ENCODE data around the gene DCTN1.
"Not testable (repeated sequence)": the region's sequence is repeated elsewhere in the genome, so short reads cannot be mapped to it uniquely, and the experiment has no call there.

DCTN1 gene

DNA sequence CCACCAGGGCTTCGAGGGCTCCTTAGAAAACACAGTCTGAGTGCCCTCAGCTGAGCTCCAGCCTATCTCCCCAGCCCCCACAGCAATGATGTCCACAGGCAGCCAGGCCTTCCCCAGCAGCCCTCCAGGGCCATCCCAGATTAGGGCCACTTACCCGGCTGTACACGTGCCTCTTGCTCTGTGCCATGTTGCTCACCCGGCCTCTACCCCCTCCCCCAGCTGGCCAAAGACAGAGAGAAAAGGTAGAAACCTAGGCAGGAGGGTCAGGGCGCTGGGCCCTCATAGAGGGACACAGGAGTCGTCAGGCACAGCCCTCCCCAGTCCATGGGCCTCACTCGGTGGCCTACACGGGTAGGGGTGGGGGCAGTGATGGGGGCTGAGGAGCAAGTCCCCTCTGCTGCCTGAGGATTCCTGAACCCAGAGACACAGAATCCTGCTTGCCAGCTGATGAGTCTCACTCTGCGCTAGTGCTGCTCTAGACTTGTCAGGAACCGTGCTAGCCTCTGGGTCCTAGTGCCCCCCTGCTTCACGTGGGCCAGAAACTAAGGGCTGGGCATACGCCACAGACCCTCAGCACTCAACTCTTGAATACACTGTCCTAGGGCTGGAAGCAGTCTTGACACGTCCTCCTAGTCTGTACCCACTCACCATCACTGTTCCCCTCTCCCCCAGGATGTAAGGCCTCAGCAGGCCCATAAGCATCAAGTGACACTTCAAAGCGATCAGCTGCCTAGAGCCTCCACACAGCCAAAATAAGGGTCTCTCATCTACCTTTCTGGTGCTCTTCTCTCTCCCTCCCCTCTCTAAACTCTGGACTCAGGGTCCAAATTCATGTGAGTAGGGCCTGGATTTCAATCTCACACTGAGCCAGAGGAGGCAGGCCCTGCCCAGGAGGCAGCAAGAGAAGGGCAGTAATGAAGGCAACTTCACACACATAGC lies at the start of gene DCTN1:
DCTN1 (minus strand) TSS at position 461 of the 939 bp plus-strand sequence; CDS start at position 187, 274 bp downstream.
- in situ Hi-C loops (cut with MboI; ENCODE audit: low sequenced_read_pairs), result no loop called here

DNA sequence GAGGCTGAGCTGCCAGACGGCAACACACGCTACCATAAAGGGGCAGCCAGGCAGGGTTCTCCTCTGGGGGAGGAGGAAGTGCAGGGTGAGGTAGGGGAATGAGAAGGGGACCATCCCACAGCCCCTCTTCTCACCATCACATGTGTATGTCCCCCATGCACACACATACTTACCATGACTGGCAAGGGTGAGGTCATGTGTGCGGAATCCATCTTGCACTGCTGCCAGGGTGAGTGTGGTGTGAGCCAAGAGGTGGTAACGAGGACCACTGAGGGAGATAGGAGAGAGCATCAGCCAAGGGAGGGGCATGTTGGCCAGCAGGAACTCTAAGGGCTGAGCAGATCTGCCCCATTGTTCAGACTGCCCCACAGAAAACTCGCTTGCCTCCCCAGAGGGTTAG lies 48.6 kb upstream of the DCTN1 start:
- in situ Hi-C loops (cut with MboI; ENCODE audit: low sequenced_read_pairs), result no loop called here

DNA sequence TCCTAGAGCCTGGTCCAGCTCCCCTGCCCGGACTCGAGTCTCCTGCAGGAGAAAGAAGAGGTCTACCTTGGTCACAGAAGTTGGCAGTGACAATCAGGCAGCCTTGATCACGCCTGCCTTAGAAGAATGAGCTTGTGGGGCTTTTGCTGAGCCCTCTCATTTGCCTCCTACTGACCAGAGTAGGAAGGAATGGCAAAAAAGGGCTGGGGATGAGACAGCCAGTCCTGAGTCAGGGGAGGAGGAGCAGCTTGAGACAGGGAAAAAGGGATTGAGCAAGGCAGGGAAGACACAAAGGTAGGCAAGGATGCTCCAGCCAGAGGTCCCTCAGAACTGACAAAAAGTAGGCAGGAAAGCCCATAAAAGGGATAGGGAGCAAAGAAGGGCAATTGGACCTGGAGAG lies 47.4 kb upstream of the DCTN1 start:
- in situ Hi-C loops (cut with MboI; ENCODE audit: low sequenced_read_pairs), result no loop called here

DNA sequence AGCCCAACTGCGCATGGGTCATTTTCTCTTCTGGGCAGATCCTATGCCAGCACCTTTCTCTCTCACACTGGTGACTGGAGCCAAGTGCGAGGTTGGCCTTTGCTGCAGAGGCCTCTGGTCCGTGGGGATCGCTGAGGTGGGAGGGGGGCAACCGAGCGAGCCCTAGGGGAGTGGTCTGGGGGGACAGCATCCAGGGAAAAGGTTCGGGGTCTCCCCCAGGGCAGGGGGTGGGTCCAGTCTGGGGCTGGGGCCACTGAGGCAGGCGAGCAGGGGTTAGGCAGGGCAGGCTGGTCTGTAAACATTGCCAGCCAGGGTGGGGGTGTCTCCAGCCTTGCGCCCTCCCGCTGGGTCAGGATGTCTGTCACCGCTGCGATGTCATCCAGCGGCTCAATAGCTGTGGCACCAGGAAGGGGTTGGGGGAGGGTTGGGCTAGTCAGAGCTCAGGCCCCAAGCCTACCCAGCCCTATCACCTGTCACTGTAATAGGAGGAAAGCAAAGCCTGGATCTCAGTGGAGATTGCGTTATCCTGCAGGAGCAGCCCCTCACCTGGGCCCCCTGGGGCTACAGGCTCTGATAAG lies 46.2 kb upstream of the DCTN1 start:
- in situ Hi-C loops (cut with MboI; ENCODE audit: low sequenced_read_pairs), result no loop called here

DNA sequence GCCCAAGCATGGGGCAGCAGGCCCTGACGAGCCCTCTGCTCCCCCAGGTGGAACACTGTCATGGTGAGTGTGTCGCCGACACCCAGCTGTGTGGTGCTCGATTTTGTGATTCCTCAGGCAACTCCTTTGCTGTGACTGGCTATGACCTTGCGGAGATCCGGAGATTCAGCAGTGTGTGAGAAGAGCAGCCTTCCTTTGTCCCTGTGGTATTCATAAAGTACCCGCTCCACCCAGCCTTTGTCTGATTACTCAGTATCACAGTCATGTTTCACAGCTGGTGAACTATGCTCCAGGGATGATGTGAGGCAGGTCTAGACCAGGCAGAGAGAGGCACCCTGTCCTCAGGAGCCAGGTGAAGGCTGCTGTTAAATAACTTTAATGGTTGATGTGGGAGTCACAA lies 45.4 kb upstream of the DCTN1 start:
- in situ Hi-C loops (cut with MboI; ENCODE audit: low sequenced_read_pairs), result no loop called here

DNA sequence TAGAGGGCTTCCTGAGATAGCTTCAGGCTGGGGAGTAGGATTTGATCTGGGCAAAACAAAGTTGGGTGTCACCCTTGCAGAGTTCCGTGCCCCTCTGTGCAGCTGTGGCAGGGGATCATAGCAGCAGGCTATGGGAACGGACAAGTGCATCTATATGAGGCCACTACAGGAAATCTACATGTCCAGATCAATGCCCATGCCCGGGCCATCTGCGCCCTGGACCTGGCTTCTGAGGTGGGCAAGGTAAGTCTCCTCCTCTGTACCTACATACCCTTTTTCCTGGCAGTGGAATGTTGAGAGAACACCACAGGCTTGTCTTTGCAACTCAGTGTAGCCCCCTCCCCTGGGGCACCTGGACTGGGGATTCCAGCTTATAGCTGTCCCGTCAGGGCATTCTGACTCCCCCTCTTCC lies 44.9 kb upstream of the DCTN1 start:
- in situ Hi-C loops (cut with MboI; ENCODE audit: low sequenced_read_pairs), result no loop called here

DNA sequence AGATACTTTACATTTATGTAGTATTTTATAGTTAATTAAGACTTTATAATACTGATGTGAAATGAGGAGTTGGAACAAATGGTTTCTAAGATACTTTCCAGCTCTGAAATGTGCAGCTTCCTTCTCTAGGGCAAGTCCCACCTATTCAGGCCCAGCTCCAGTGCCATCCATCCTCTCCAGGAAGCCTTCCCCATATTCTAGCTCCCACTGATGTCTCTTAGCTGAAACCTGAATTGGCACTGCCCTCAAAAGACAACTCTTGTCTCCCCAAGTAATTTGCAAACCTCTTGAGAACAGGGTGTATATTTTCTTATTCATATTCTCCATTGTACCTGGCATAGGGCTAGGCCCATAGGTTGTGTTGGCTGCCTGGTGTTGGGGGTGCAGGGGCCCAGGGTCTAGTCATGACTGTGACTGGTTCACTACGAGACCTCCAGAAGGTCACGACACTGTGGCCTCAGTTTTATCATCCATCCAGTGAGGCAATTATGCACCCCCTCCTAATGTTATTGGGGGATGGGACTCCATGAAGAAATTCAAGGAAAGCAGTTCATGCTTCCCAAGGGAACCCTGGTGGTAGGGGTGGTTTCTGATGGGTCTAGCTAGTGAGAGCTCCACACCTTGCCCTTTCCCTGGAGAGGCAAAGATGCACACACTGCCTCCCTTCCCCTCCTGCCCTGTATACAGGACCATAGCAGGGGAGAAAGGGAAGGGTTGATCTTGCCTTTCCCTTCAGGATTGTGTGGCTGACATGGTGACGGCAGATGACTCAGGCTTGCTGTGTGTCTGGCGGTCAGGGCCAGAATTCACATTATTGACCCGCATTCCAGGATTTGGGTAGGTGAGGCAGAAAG lies 44.3 kb upstream of the DCTN1 start:
- in situ Hi-C loops (cut with MboI; ENCODE audit: low sequenced_read_pairs), result no loop called here

DNA sequence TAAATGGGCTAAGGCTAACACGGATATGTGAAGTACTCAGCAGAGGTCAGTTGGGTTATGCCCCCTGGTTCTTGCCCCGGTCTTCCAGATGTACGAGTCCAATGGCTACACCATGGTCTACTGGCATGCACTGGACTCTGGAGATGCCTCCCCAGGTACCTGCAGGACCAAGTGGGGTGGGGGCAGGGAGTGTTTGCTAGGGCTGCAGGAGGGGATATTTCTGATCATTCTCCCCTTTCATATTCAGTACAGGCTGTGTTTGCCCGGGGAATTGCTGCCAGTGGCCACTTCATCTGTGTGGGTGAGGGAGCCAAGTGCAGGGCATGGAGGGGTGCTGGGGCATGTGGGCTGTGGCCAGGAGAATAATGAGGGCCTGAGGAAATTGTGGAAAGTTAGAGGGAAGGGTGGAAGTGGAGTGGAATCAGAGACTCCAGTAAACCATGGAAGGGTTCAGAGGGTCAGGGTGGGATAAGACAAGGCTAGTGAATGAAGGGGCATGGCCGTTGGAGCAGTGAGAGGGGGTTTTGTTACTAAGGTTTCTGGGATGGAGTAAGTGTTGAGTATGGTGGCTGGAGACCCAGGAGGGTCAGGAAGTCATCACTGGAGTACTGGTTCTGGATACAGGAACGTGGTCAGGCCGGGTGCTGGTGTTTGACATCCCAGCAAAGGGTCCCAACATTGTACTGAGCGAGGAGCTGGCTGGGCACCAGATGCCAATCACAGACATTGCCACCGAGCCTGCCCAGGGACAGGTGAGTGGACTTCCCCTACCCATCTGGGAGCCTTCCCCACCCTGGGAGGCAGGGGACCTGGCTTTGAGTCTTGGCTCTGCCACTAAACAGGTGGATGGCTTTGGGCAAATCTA lies 43.4 kb upstream of the DCTN1 start:
- in situ Hi-C loops (cut with MboI; ENCODE audit: low sequenced_read_pairs), result no loop called here

DNA sequence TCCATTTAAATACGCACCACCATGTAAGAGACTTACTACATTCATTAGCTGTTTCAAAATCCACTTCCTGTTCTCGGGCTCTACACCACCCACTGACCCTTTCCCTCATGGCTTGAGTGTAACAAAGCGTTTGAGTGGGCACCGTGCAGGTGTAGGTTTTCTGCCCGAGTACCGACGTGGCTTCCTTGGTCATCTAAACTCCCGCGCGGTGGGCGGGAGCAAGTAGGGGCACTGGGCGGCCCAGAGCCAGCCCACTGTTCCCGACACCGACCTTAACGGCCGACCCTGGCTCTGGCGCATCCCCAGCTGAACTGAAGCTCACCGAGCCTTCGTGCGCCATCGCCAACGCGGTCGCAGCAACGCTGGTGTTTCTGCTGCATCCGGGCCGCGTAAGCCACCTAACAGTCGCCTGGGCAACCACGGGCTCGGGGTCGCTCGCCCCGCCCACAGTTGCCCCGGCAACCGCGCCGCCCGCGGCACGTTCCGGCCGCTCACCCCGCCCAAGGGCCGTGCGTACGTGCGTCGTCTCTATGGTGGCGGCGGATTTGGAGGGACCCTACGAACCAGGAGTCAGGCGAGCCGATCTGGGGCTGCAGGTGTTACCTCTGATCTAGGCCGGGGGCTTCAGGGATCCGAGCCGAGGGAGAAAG lies 41.2 kb upstream of the DCTN1 start, which contains the start of the genes C2orf81 and WDR54:
C2orf81 (minus strand) TSS at position 399 of the 650 bp plus-strand sequence; CDS start at position 340, 59 bp downstream.
WDR54 (plus strand) TSS at position 510 of the 650 bp plus-strand sequence. CDS start 424 bp downstream, outside the sequence.
- in situ Hi-C loops (cut with MboI; ENCODE audit: low sequenced_read_pairs), result no loop called here

DNA sequence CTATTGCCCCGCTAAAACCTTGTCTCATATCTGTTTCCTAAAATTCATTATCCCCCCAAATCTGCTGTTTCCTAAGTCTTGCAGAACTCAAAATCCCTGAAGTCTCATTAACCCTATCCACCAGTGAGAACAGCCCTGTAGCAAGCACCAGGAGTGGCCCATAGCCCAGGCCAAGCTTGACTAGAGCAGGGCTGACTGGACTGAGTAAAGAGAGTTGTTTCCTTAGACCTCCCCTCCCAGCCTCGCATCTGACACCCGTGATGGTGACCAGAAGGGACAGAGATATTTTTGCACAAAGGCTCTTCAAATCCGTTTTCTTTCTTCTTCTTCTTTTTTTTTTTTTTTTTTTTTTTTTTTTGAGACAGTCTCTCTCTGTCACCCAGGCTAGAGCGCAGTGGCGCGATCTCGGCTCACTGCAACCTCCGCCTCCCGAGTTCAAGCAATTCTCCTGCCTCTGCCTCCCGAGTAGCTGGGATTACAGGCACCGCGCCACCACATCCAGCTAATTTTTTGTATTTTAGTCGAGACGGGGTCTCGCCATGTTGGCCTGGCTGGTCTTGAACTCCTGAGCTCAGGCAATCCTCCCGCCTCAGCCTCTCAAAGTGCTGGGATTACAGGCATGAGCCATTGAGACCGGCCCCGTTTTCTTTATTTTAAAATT lies 40.5 kb upstream of the DCTN1 start:
- in situ Hi-C loops (cut with MboI; ENCODE audit: low sequenced_read_pairs), result not testable (repeated sequence)

DNA sequence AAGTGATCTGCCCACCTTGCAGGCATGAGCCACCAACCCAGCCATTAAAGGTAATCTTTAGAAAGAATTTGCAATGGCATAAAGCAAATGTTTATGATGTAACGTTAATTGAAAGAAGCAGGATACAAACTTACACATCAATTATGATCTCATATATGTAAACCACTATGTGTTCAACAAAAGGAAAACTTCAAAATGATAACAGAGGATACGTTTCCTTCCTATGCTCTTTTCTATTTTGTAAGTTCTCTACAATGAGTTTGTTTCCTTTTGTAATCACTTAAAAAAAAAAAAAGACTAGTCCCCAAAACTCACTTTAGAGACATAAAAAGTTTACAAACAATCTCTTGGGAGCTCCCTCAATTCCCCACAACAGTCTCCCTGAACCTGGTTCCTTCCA lies 39.9 kb upstream of the DCTN1 start:
- in situ Hi-C loops (cut with MboI; ENCODE audit: low sequenced_read_pairs), result no loop called here

DNA sequence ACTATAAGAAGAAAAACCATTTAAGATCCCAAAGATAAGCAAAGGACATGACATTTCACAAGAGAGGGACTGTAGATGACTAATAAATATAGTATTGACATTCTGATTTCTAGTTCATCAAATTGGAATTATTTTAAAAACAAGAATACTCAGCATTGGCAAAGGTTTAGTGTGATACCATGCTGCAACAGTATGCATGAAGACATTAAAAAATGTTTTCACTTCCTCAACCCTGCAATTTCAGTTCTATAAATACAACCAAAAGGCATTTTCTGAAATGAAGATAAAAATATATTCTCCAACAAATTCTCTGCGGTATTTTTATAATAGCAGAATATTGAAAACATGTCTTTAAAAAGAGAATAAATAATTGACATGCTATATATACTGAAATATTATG lies 39.2 kb upstream of the DCTN1 start:
- in situ Hi-C loops (cut with MboI; ENCODE audit: low sequenced_read_pairs), result no loop called here

DNA sequence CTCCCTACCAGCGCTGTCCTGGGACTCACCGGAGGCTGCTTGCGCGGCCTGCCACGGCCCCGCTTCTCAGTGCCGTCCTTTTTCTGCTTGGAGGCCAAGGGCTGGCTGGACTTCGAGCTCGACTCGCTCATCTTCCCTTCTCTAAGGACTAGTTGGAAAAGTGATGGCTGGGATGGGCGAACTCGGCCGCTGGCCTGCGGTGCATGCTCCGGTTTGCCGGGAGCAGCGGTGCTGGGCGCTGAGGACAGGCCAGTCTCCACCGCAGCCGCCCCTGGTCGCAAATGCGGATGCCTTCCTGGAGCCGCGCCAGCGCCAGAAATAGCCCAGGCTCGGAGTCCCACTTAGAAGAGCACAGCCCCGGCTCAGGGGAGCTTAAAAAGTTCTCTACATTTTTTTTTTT lies 38.2 kb upstream of the DCTN1 start:
- in situ Hi-C loops (cut with MboI; ENCODE audit: low sequenced_read_pairs), result no loop called here

DNA sequence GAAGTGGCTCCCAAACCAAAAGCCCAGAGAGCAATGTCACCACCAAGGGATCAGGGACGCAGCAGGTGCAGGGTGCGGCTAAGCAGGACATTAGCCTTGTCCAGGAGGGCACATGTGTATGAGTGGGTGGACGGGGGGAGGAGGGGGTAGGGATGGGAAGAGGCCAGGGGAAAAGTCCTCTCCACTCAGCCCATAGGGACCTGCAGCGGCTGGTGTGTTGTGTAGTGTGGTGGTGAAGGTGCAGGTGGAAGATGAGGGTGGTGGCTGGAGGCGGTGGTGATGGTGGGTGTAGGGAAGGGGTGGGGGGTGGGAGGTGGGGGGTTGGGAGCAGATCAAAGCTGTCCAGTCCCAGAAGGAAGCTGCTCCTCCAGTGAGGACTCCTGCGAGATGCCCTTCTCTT lies 37.7 kb upstream of the DCTN1 start:
- in situ Hi-C loops (cut with MboI; ENCODE audit: low sequenced_read_pairs), result no loop called here

DNA sequence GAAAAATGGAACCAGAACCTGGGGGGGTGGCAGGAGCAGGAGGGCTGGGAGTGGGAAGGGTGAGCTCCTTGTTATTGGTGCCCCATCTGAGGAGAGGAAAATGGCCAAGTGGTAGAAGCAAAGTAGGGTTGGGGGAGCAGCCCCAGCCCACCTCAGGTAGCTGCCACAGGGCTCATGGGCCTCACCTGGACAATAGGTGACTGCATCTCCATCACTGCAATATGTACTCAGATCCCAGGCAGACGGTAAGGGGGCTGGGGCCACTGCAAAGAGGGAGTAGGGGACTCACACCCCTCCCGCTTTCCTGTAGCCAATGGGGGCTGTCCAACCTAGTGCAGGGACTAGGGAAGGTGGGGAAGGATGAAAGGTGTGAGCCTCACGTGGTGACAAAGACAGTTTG lies 37.1 kb upstream of the DCTN1 start:
- in situ Hi-C loops (cut with MboI; ENCODE audit: low sequenced_read_pairs), result no loop called here

DNA sequence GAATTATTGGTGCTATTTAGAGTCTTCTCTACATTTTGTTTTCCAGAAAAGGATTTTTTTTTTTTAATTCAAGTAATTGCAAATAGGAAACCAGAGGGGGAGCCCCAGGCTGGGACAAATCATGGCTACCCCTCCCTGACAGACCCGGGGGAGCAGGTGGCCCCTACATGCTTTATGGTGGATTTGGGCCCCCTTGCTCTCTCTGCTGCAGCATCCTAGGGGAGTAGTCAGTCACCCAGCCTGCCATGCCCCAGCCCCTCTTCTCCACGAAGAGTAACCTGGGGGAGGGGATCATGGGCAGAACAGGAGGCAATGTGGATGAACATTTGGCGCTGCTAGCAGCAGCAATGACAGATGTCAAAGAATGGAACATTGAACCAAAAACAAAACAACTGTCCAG lies 36.7 kb upstream of the DCTN1 start:
- in situ Hi-C loops (cut with MboI; ENCODE audit: low sequenced_read_pairs), result no loop called here

DNA sequence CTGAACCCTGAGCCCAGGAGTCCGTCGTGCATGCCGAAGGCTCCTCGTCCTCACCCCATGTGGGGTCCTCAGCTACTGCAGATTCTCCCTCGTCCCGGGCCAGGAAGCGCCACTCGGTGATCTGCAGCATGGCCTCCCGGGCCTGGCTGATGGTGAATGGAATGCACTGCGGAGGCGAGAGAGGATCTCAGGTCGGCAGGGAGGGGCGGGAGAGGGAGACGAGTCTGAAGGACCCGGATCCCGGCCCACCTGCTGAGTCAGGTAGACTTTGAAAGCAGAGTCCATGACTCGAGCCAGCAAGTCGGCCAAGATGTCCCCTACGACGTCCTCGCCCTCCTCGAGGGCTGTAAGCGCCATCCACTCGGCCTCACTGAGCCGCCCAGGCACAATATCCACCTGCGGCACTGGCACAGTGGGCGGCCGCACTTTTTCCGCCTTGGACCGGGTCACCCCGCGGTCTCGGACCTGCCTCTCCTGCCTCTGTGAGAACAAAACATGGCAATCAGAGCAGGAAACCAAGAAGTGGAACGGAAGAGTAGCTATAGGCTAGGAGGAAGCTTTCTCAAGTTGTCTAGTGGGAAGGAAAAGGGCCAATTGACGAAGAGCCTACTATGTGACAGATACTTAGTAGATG lies 35.8 kb upstream of the DCTN1 start:
- in situ Hi-C loops (cut with MboI; ENCODE audit: low sequenced_read_pairs), result no loop called here

DNA sequence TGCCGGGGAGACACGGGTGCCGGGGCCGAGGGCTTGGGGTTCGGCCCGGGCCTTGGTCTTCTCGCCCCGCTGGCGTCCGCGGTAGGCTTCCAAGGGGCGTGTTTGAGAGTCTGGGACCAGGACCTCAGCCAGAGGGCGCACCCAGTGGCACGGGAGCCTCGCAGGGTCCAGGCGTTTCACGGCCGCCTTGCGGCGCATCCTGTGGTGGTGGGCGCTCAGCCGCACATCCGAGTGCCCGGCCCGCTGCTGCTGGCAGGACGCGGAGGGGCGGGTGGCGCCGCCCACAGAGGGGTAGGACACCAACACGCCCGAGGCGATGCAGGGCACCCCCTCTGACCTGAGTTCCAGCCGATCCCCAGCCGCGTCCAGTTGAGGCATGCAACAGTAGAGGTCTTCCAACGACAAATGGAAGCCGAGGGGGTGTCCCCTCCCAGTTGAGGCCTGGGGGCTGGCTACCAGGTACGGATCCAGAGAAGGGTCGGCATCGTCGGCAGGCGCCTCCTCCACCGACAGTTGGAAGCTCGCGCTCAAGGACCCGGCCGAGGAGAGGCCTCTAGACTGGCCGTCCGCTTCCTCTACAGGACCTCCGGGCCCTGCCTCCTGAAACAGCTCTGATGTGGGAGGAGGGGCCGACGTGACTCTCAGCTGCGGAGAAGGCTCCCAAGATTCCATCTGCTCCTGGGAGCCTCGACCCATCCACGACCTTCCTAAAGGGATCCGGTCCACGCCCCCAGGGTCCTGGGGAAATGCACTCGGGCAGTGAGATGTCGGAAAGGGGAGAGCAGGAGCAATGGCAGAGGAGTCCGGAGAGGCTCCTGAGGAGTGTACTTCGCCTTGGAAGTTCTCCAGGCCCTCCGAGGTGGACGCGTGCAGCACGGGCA lies 35.0 kb upstream of the DCTN1 start:
- in situ Hi-C loops (cut with MboI; ENCODE audit: low sequenced_read_pairs), result no loop called here
